KOPT-K1 (cell line): ENCODE data around the gene VSNL1.

Experiments used
- H3K27ac ChIP-seq: fragments of 200-600 bp; sonication (generic); 2 replicates; pipeline ENCODE4 v1.5.1; 2016; ENCODE audit warnings: antibody characterized with exemption, mild to moderate bottlenecking, low read depth, low read length; ENCODE audit not compliant: poor library complexity, severe bottlenecking
- H3K36me3 ChIP-seq: fragments of 200-600 bp; sonication (generic); 2 replicates; pipeline ENCODE4 v1.5.1; 2017; ENCODE audit warnings: antibody characterized with exemption, mild to moderate bottlenecking, low read length, moderate library complexity; ENCODE audit not compliant: insufficient read depth
- H3K9me3 ChIP-seq: fragments of 200-600 bp; sonication (generic); 2 replicates; pipeline ENCODE4 v1.5.1; 2017; ENCODE audit warnings: antibody characterized with exemption, low read length, mild to moderate bottlenecking; ENCODE audit not compliant: insufficient read depth, poor library complexity, severe bottlenecking

Gene VSNL1

GRCh38 chr2:17540093-17540812 is at the start of gene VSNL1:
TSS of gene VSNL1 (plus strand) at chr2:17540696. CDS start at chr2:17592075, 51,379 bp downstream.
- no peaks in the 10 kb centered on the region for H3K9me3 ChIP-seq
- no peak within 1 kb of the TSS for H3K27ac ChIP-seq
- H3K36me3 ChIP-seq, result no peaks in the 10 kb centered on the region

DNA sequence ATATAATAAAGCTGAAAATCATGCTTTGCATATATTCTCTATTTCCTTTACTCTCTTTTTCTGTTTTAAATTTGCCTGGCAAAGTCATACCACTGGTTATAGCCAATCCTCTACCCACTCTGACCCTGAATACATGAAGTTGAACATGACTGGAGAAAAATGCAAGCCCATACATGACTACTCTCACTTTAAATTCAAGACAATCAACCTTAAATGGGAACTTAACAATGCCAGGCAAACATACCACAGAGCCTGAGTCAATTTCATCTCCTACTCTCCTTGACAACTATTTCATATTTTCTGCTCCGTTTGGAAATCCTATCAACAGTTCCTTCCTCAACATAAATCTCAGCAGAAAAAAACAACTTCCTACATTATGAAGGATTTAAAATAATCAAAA is 44.9 kb upstream of the VSNL1 start:
- H3K27ac ChIP-seq, result no peak overlapping the region
- no peaks in the 10 kb centered on the region for H3K36me3 ChIP-seq
- no peaks in the 10 kb centered on the region for H3K9me3 ChIP-seq

- Histone ChIP-seq H3K27ac (no peak overlapping the region), H3K9me3 (no peaks in the 10 kb centered on the region), H3K36me3 (no peaks in the 10 kb centered on the region)
Observed at GRCh38 chr2:17497718-17498117, 42.8 kb upstream of the VSNL1 start.

DNA sequence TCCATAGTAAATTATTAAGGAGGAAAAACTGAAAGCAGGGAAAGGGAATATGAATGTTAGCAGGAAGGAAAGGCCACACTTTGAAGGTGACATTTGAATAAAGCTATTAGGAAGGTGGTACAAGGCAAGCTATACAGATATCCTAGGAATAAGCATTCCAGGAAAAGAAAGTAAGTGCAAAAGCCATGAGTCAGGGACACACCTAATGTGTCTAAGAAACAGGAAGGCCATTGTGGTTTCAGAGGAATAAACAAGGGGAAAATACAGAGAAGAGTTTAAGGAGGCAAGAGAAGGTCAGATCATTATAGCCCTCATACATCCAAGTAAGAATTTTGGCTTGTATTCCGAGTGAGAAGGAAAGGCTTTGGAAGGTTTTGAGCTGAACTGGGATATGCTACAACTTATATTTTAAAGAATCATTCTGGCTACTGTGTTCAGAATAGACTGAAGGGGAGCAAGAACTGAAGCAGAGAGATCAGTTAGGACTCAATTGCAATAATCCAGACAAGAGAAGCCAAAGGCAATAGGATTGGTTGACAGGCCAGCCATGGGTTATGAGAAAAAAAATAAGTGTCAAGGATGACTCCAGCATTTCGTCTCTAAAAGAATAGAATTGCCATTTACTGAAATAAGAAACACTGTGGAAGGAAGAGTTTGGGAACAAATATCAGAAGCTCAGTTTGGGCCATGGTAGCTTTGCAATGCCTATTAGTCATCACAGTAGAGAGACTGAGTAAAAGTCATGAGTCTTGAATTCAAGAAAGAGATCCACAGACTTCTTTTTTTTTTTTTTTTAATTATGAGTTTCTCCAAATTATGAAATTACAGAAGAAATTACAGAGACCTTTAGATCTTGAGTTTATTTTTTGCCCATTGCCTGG is 33.5 kb upstream of the VSNL1 start:
- Histone ChIP-seq H3K9me3 (no peaks in the 10 kb centered on the region), H3K36me3 (no peaks in the 10 kb centered on the region), H3K27ac (no peak overlapping the region)

- H3K9me3 ChIP-seq, result no peaks in the 10 kb centered on the region
- H3K36me3 ChIP-seq, result no peaks in the 10 kb centered on the region
- H3K27ac ChIP-seq, result no peak overlapping the region
Observed at GRCh38 chr2:17515652-17516051, 24.8 kb upstream of the VSNL1 start.

DNA sequence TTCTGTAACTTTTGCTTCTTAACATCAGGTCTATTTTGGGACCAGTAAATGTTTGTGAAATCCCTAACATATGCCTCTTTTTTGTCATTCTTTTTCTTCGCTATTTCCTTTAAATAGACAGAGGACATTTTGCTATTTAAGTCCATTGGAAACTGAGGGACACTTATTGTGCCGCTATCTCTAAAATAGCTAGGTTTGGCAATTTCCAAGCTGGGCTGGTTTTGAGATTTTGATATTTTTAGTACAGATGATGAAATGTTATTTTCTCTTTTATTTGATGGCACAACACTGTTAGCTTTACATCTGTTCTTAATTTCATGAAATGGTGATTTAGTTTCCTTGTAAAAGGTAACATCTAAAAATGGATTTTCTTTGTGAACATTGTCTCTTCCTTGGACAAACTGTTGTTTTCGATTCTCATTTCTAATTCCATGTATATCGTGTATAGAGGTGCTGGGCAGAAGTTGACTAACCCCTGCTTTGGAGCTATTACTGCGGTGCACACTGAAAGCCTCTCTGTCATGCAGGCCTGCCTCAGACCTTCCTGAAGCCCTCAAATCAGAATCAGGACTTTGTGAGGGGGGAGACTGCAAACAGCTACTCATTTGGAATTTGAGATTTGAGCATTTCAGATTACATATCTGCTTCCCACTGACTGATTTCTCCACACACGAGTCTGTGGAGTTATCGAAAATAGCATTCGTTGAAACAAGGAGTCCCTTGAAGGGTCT is 22.9 kb upstream of the VSNL1 start:
- H3K9me3 ChIP-seq, result no peaks in the 10 kb centered on the region
- no peaks in the 10 kb centered on the region for H3K36me3 ChIP-seq
- no peak overlapping the region for H3K27ac ChIP-seq

- H3K9me3 ChIP-seq, result no peaks in the 10 kb centered on the region
- no peaks in the 10 kb centered on the region for H3K36me3 ChIP-seq
- no peak within 1 kb of the TSS for H3K27ac ChIP-seq
Observed at GRCh38 chr2:17518212-17519154, 22.0 kb upstream of the VSNL1 start, which contains the start of gene RAD51AP2. TSS of gene RAD51AP2 (minus strand) at chr2:17518440. CDS start at chr2:17518415, 25 bp downstream.

DNA sequence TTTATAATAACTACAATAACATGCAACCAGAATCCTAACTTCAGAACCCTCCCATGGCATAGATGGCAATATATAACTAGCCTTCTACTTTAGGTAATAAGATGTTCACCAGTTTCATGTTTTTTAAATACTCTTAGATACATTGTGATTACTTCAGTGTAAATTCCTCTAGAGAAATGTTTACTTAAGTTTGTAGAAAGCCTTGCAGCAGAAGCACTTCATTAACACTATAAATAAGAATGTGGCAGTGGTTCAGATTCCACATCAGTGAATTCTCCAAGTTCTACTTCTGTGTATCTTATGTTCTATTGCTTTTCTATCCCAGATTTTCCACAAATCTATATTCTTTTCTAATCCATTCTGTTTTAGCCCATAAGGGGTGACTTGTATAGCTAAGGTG is 21.0 kb upstream of the VSNL1 start:
- H3K36me3 ChIP-seq, result no peaks in the 10 kb centered on the region
- no peaks in the 10 kb centered on the region for H3K9me3 ChIP-seq
- H3K27ac ChIP-seq, result no peak overlapping the region

DNA sequence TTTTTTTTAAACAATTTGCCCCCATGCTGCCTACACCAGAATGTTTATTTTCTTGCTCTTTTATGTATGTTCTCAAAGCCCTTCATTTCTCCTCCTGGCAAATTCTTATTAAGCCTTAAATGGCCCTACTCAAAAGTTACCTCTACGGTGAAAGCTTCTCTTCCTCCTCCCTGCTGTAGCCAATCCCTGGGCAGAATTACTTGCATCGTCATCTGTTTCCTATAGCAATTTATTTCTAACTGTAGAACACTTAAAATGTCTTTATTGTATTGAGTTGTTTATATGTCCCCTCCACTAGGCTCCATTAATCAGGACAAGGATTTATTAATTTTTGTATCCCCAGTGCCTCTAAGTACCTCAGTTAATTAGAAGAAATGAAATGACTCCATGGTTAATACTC is 19.7 kb upstream of the VSNL1 start:
- Histone ChIP-seq H3K36me3 (no peaks in the 10 kb centered on the region), H3K27ac (no peak overlapping the region), H3K9me3 (no peaks in the 10 kb centered on the region)

GRCh38 chr2:17521621-17522020 is 18.9 kb upstream of the VSNL1 start:
- Histone ChIP-seq H3K36me3 (no peaks in the 10 kb centered on the region), H3K9me3 (no peaks in the 10 kb centered on the region), H3K27ac (no peak overlapping the region)

- H3K36me3 ChIP-seq, result no peaks in the 10 kb centered on the region
- H3K27ac ChIP-seq, result no peak overlapping the region
- H3K9me3 ChIP-seq, result no peaks in the 10 kb centered on the region
Observed at GRCh38 chr2:17522303-17522702, 18.2 kb upstream of the VSNL1 start.

DNA sequence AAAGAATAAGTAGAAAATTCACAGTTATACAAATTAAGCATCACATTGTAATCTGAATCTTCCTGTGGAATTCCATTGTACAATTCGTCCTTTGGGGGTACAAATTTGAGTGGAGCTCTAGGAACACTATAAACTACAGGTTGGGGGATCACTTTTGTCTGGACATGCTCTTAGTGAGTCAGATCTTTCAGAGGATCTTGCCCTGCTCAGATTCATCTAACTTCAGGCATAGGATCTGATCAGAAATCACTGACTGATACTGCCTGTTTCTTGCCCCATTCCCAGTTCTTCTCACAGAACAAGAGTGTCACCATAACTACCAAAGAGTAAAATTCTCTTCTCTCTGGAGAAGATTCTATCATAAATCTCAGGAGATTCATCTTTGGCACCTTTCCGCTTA is 10.7 kb upstream of the VSNL1 start:
- Histone ChIP-seq H3K36me3 (no peaks in the 10 kb centered on the region), H3K9me3 (no peaks in the 10 kb centered on the region), H3K27ac (no peak overlapping the region)

DNA sequence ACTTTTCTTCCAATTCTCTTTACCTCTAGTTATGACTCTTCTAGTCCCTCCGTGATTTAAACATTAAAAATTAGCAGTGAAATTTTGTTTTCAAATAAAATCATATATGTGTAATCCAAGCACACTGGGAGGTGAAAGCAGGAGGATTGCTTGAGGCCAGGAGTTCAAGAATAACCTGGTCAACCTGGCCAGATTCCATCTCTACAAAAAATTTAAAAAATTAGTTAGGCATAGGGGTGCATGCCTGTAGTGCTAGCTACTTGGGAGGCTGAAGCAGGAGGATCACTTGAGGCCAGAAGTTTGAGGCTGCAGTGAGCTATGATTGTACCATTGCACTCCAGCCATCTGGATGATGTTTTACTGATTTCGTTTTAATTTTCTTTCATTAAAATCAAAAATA is 7.0 kb upstream of the VSNL1 start:
- no peaks in the 10 kb centered on the region for H3K36me3 ChIP-seq
- no peaks in the 10 kb centered on the region for H3K9me3 ChIP-seq
- H3K27ac ChIP-seq, result no peak overlapping the region

DNA sequence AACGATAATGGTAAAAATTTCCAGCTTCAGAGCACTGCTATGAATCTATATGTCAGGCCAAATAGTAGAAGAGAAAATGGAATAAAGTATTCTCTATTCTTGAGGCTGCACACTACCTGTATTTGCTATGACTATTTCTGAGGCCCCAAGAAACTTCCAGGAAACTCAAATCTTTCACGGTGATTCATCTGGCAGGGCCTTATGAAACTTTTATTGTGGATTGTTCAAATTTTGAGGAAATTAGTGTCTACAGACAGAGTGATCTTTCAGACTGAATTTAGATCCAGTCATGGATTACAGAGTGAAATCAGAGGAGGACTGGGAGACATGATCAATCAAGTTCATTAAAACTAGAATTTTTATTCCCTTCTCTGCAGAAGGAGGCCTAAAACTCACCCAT is 4.1 kb upstream of the VSNL1 start:
- no peaks in the 10 kb centered on the region for H3K9me3 ChIP-seq
- H3K27ac ChIP-seq, result no peak overlapping the region
- no peaks in the 10 kb centered on the region for H3K36me3 ChIP-seq
